WTC11 (cell line): ENCODE data around the gene RIN2. TPM values are rescaled to one million over a fixed set of nuclear protein-coding genes. Genes with fewer than 3 reads are reported as not detected.

Experiments used
- ATAC-seq: fragments of 200-7000 bp; cut with Tn5 transposase; 2 replicates; pipeline ENCODE4 v1.10.0; 2021; ENCODE audit warnings: mild to moderate bottlenecking, moderate library complexity
- CTCF ChIA-PET: fragments of 300-600 bp; sonication (Branson Sonifier 250); formaldehyde crosslinking; loops from one replicate; lab custom pipeline; 2021; ENCODE audit warnings: antibody characterized with exemption; lab: Charles Lee
- POLR2A ChIA-PET: fragments of 350-600 bp; sonication (Branson Sonifier 250); formaldehyde crosslinking; loops from one replicate; lab custom pipeline; 2021; ENCODE audit warnings: antibody characterized with exemption; lab: Charles Lee
- DNase-seq: peaks from one replicate; pipeline ENCODE4 v3.0.0; 2021; ENCODE audit warnings: low spot score
- H3K27ac Mint-ChIP-seq: 2 replicates; pipeline ENCODE4 v1.8.0; 2021; ENCODE audit warnings: mixed read lengths
- H3K27me3 Mint-ChIP-seq: 2 replicates; pipeline ENCODE4 v1.8.0; 2021; ENCODE audit warnings: low read depth, mild to moderate bottlenecking, moderate library complexity, mixed read lengths
- H3K36me3 Mint-ChIP-seq: 2 replicates; pipeline ENCODE4 v1.8.0; 2021; ENCODE audit warnings: mixed read lengths
- H3K4me1 Mint-ChIP-seq: 2 replicates; pipeline ENCODE4 v1.8.0; 2022; ENCODE audit warnings: mixed read lengths
- H3K4me3 Mint-ChIP-seq: 2 replicates; pipeline ENCODE4 v1.8.0; 2021; ENCODE audit warnings: mild to moderate bottlenecking, moderate library complexity, mixed read lengths
- H3K9me3 Mint-ChIP-seq: 2 replicates; pipeline ENCODE4 v1.8.0; 2021; ENCODE audit warnings: mixed read lengths
- ATF6 ChIP-seq: sonication (generic); formaldehyde crosslinking; IDR thresholded peaks from 2 replicates; pipeline ENCODE4 v1.8.1; 2023; ENCODE audit warnings: mild to moderate bottlenecking, missing genetic modification reagents
- CTCF ChIP-seq: fragments of 200-600 bp; IDR thresholded peaks from 2 replicates; pipeline ENCODE4 v1.8.0; 2022; ENCODE audit warnings: antibody characterized with exemption
- FOXK1 ChIP-seq: sonication (generic); formaldehyde crosslinking; IDR thresholded peaks from 2 replicates; pipeline ENCODE4 v1.8.0; 2022; ENCODE audit warnings: mild to moderate bottlenecking, moderate library complexity, missing genetic modification reagents
- HMGA2 ChIP-seq: fragments of 250-450 bp; sonication (Bioruptor Pico); IDR thresholded peaks from 2 replicates; pipeline ENCODE4 v1.4.0; 2021; ENCODE audit warnings: mild to moderate bottlenecking, moderate library complexity
- HMGXB4 ChIP-seq: sonication (generic); formaldehyde crosslinking; IDR thresholded peaks from 2 replicates; pipeline ENCODE4 v1.8.1; 2023; ENCODE audit warnings: mild to moderate bottlenecking, moderate library complexity, missing genetic modification reagents
- MAX ChIP-seq: sonication (generic); formaldehyde crosslinking; IDR thresholded peaks from 2 replicates; pipeline ENCODE4 v1.8.0; 2022; ENCODE audit warnings: mild to moderate bottlenecking, missing genetic modification reagents
- MYBL2 ChIP-seq: sonication (generic); formaldehyde crosslinking; IDR thresholded peaks from 2 replicates; pipeline ENCODE4 v1.8.1; 2023; ENCODE audit warnings: mild to moderate bottlenecking, moderate library complexity, missing genetic modification reagents
- PREB ChIP-seq: sonication (generic); formaldehyde crosslinking; IDR thresholded peaks from 2 replicates; pipeline ENCODE4 v1.8.1; 2022; ENCODE audit warnings: mild to moderate bottlenecking, missing genetic modification reagents, moderate library complexity, borderline replicate concordance
- PRRX2 ChIP-seq: fragments of 250-450 bp; sonication (Bioruptor Pico); IDR thresholded peaks from 2 replicates; pipeline ENCODE4 v1.8.0; 2021; ENCODE audit warnings: mild to moderate bottlenecking
- RELA ChIP-seq: sonication (generic); formaldehyde crosslinking; IDR thresholded peaks from 2 replicates; pipeline ENCODE4 v1.8.1; 2022; ENCODE audit warnings: missing genetic modification reagents, mild to moderate bottlenecking, borderline replicate concordance
- RORB ChIP-seq: fragments of 250-450 bp; sonication (Bioruptor Pico); IDR thresholded peaks from 2 replicates; pipeline ENCODE4 v1.9.0; 2021; ENCODE audit warnings: mild to moderate bottlenecking
- SMAD4 ChIP-seq: sonication (generic); formaldehyde crosslinking; IDR thresholded peaks from 2 replicates; pipeline ENCODE4 v1.8.0; 2022; ENCODE audit warnings: mild to moderate bottlenecking, missing genetic modification reagents
- ZMAT4 ChIP-seq: fragments of 250-450 bp; sonication (Bioruptor Pico); IDR thresholded peaks from 2 replicates; pipeline ENCODE4 v1.9.0; 2021; ENCODE audit warnings: mild to moderate bottlenecking
- ZNF281 ChIP-seq: sonication (generic); formaldehyde crosslinking; IDR thresholded peaks from 2 replicates; pipeline ENCODE4 v1.8.0; 2023; ENCODE audit warnings: mild to moderate bottlenecking, missing genetic modification reagents
- ZNF317 ChIP-seq: sonication (generic); formaldehyde crosslinking; IDR thresholded peaks from 2 replicates; pipeline ENCODE4 v1.8.1; 2023; ENCODE audit warnings: low read depth, mild to moderate bottlenecking, moderate library complexity, missing genetic modification reagents, borderline replicate concordance
- total RNA-seq: library from RNA; stranded (reverse); gene quantifications from 3 replicates; pipeline ENCODE4 v1.2.3, GENCODE V29; 2021

Gene RIN2
- total RNA-seq, 1 experiment from 2014 or later: 4.3 TPM

- H3K27ac Mint-ChIP-seq: no peak overlapping the region
- POLR2A ChIA-PET: no interaction called here
- H3K4me1 Mint-ChIP-seq: peaks cover 32% of the 10 kb centered on the region
Observed at GRCh38 chr20:19780261-19780660, 22.2 kb downstream of the RIN2 start.

GRCh38 chr20:19781235-19781634, 23.2 kb downstream of the RIN2 start:
- ATAC-seq (no peak), DNase-seq (no peak)
- TF ChIP-seq PREB (no peak), ZNF317 (CRISPR knock-in tag) (no peak), SMAD4 (CRISPR knock-in tag) (no peak), ZNF281 (CRISPR knock-in tag) (no peak), CTCF (no peak), RORB (no peak)
- Mint-ChIP-seq H3K9me3 (no peaks in the 10 kb centered on the region), H3K4me1 (peaks cover 39% of the 10 kb centered on the region), H3K36me3 (no peaks in the 10 kb centered on the region), H3K27ac (no peak overlapping the region), H3K4me3 (no peak overlapping the region), H3K27me3 (no peaks in the 10 kb centered on the region)
- CTCF ChIA-PET: interaction anchor here (1.6 kb wide), 1 partner anchor 8 kb away, joined by 6 read pairs; no protein-coding TSS in a partner anchor
- POLR2A ChIA-PET: no interaction called here

More at GRCh38 chr20:19780261-19780660, 22.2 kb downstream of the RIN2 start:
- Mint-ChIP-seq H3K4me3 (no peak overlapping the region), H3K9me3 (no peaks in the 10 kb centered on the region), H3K36me3 (no peaks in the 10 kb centered on the region), H3K27me3 (no peaks in the 10 kb centered on the region)
- ATAC-seq (no peak), DNase-seq (no peak)
- TF ChIP-seq FOXK1: no peak
- no peak for TF ChIP-seq MYBL2
- no peak for TF ChIP-seq ZMAT4 (CRISPR knock-in tag)
- TF ChIP-seq MAX (CRISPR knock-in tag): no peak
- TF ChIP-seq RELA (CRISPR knock-in tag): no peak
- TF ChIP-seq HMGXB4 (CRISPR knock-in tag): no peak
- no peak for TF ChIP-seq ATF6 (CRISPR knock-in tag)
- no peak for TF ChIP-seq PRRX2
- no peak for TF ChIP-seq PREB
- TF ChIP-seq HMGA2 (CRISPR knock-in tag): no peak
- CTCF ChIA-PET: interaction anchor here (1.1 to 1.6 kb wide), 2 partner anchors 9 to 87 kb away, joined by 3 to 6 read pairs; no protein-coding TSS in a partner anchor
